ENCODE results near the gene VSIR. TPM values are rescaled to one million over a fixed set of nuclear protein-coding genes. Genes with fewer than 3 reads are reported as not detected.
A peak's percentile ranks its signal among the peaks of the same experiment; 100 is the strongest.

The VSIR gene
- total and polyA plus RNA-seq, 9 of the 15 experiments (the other 6 are each of a cell fraction or from before 2014, with no cell fraction given): 0.14 to 20.5 (median 9.3) TPM

DNA sequence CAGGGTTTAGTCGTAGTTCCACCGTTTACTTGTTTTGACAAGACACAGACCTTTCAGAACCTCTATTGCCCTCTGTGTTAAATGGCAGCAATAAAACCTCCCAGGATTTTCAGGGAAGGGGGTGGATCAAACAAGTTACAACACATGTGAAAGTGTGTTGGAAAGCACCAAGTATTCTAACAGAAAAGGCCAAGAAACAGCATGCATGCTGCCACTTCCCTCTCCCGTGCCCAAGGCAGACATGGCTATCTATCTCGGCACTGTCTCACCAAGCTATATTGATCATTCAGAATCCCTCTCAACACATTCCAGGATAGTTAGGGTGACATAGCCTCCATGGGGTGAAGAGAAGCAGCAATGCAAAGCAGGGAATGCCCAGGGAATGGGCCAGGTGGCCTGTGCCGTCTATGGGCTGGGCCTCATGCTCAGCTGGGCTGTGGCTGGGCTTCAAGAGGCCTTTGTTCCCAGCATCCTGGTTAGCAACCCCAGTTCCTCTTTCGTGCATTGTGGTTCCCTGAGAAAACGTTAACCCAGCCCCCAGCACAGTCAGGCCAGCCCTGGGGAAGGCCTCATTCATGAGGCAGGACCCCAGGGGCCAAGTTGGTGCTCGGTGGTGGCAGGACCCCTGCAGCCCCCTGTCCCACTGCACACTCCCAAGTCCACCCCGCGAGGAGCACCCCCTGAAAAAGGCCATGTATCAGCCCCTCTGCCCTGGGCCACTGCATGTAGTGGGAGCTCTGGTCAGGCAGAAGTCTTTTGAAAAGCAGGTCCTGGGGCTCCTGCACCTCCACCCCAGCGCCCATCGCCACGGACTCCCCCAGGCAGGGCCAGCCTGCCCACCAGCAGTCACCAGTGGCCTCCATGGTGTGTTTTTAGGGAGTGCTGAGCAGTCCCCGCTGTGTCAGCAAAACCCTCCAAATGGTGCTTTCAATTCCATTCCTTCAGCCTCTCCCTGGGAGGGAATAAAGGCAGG lies 25.5 kb downstream of the VSIR start (continued):
- TF ChIP-seq ZBTB49 (CRISPR knock-in tag; IDR thresholded peaks at IDR 0.05; ENCODE audit: borderline replicate concordance) (no peak), ZNF75A (CRISPR knock-in tag; IDR thresholded peaks at IDR 0.05) (peak; percentile 61; the same call in 1 of the 2 replicates), ETV6 (IDR thresholded peaks at IDR 0.05; ENCODE audit: borderline replicate concordance in 1 of 2, low read depth in 2 of 2, low read length in 1 of 2) (no peak), ETV6 (CRISPR knock-in tag; IDR thresholded peaks at IDR 0.05; ENCODE audit: borderline replicate concordance) (no peak), ZNF354B (CRISPR knock-in tag; IDR thresholded peaks at IDR 0.05) (no peak), CEBPG (CRISPR knock-in tag; IDR thresholded peaks at IDR 0.05) (peak; percentile 37; the same call in 1 of the 2 replicates), CEBPG (tag; conservative IDR thresholded peaks at IDR 0.05 in 1 of 2, IDR thresholded peaks at IDR 0.05 in 1 of 2) (no peak), CXXC5 (CRISPR knock-in tag; IDR thresholded peaks at IDR 0.05) (peak; percentile 30; the same call in 1 of the 2 replicates), HOMEZ (CRISPR knock-in tag; IDR thresholded peaks at IDR 0.05) (0 out of 2 replicates have a peak, but pooled peaks have one; percentile 62), MYC (IDR thresholded peaks at IDR 0.05; ENCODE audit: low read depth, low read length) (peak; percentile 15; the same call in 1 of the 2 replicates), MYC (CRISPR knock-in tag; IDR thresholded peaks at IDR 0.05; ENCODE audit: borderline replicate concordance, low read depth) (no peak), PYGO2 (tag; IDR thresholded peaks at IDR 0.05) (no peak), JUND (IDR thresholded peaks at IDR 0.05; ENCODE audit: borderline replicate concordance, low read depth, low read length) (no peak), JUND (tag; IDR thresholded peaks at IDR 0.05; ENCODE audit: borderline replicate concordance, low read depth, low read length) (no peak), MIER1 (IDR thresholded peaks at IDR 0.05; ENCODE audit: low read depth) (no peak), CREM (IDR thresholded peaks at IDR 0.05; ENCODE audit: low read depth) (0 out of 2 replicates have a peak, but pooled peaks have one; percentile 7), BRD4 (IDR thresholded peaks at IDR 0.05) (peak; percentile 52; the same call in 1 of the 2 replicates), ZNF253 (CRISPR knock-in tag; conservative IDR thresholded peaks at IDR 0.05) (no peak)
- TF ChIP-seq, protein P1, sequence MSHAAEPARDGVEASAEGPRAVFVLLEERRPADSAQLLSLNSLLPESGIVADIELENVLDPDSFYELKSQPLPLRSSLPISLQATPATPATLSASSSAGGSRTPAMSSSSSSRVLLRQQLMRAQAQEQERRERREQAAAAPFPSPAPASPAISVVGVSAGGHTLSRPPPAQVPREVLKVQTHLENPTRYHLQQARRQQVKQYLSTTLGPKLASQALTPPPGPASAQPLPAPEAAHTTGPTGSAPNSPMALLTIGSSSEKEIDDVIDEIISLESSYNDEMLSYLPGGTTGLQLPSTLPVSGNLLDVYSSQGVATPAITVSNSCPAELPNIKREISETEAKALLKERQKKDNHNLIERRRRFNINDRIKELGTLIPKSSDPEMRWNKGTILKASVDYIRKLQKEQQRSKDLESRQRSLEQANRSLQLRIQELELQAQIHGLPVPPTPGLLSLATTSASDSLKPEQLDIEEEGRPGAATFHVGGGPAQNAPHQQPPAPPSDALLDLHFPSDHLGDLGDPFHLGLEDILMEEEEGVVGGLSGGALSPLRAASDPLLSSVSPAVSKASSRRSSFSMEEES (CRISPR knock-in tag; IDR thresholded peaks at IDR 0.05): no peak
- TF ChIP-seq, protein P2, sequence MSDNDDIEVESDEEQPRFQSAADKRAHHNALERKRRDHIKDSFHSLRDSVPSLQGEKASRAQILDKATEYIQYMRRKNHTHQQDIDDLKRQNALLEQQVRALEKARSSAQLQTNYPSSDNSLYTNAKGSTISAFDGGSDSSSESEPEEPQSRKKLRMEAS (CRISPR knock-in tag; IDR thresholded peaks at IDR 0.05): peak; percentile 54; the same call in 1 of the 2 replicates
